Lower lobe of right lung (tissue), 2 donors: Measurements from ENCODE around the gene SLC44A2. TPM values are rescaled to one million over a fixed set of nuclear protein-coding genes. Genes with fewer than 3 reads are reported as not detected.

Experiments
- ATAC-seq, 2 donors: fragments of 200-7000 bp; cut with Tn5 transposase; one replicate each; pipeline ENCODE4 v1.9.1; 2020 to 2022; ENCODE audit warnings: mild to moderate bottlenecking in 2 of 2, moderate library complexity in 2 of 2
- DNase-seq: peaks from one replicate; pipeline ENCODE4 v3.0.0-alpha.2; 2020
- H3K27ac ChIP-seq: fragments of 200-600 bp; one replicate; pipeline ENCODE4 v1.8.0; 2022
- H3K27me3 ChIP-seq: fragments of 200-600 bp; one replicate; pipeline ENCODE4 v1.8.0; 2022; ENCODE audit warnings: low read depth
- H3K36me3 ChIP-seq: fragments of 200-600 bp; one replicate; pipeline ENCODE4 v1.8.0; 2022; ENCODE audit warnings: mild to moderate bottlenecking
- H3K4me1 ChIP-seq: fragments of 200-600 bp; one replicate; pipeline ENCODE4 v1.8.0; 2022
- H3K4me3 ChIP-seq: fragments of 200-600 bp; one replicate; pipeline ENCODE4 v1.8.0; 2022; ENCODE audit warnings: mild to moderate bottlenecking
- H3K9me3 ChIP-seq: fragments of 200-600 bp; one replicate; pipeline ENCODE4 v1.8.0; 2022
- CTCF ChIP-seq: fragments of 200-600 bp; IDR thresholded peaks from one replicate; pipeline ENCODE4 v1.8.0; 2022; ENCODE audit warnings: antibody characterized with exemption, mild to moderate bottlenecking
- intact Hi-C: fragments of 100-400 bp; cut with DNase I; formaldehyde crosslinking; loops from one replicate; pipeline ENCODE4 v1.11.0; 2022
- total RNA-seq: library from RNA; stranded (reverse); fragmentation: NEBNext Ultra II Directional; extraction: Animal tissue kit (Norgen Biotek cat#: 25700); gene quantifications from one replicate; pipeline ENCODE4 v1.2.1, GENCODE V29; 2021
- donor health status: DM: no; HTN: yes; CAD: no; lungs with severe emphysema.

SLC44A2 gene
- total RNA-seq, 1 donor from 2014 or later, result 256 TPM

GRCh38 chr19:10604460-10604980, 20.8 kb upstream of the SLC44A2 start:
- H3K4me3 ChIP-seq, result peak overlapping the region; percentile 99
- DNase-seq (peak; percentile 65), ATAC-seq (peak; percentile 9 to 15)
- H3K9me3 ChIP-seq, result no peaks in the 10 kb centered on the region
- intact Hi-C loops, result no loop called here
- H3K27me3 ChIP-seq, result no peaks in the 10 kb centered on the region
- H3K4me1 ChIP-seq, result peaks cover 44% of the 10 kb centered on the region
- no peak for TF ChIP-seq CTCF
- no peaks in the 10 kb centered on the region for H3K36me3 ChIP-seq
- H3K27ac ChIP-seq, result peak overlapping the region; percentile 96

GRCh38 chr19:10611907-10612306, 13.4 kb upstream of the SLC44A2 start:
- DNase-seq, result no peak
- no peaks in the 10 kb centered on the region for H3K9me3 ChIP-seq
- H3K27me3 ChIP-seq, result no peaks in the 10 kb centered on the region
- H3K4me3 ChIP-seq, result no peak overlapping the region
- no peak for TF ChIP-seq CTCF
- no peaks in the 10 kb centered on the region for H3K36me3 ChIP-seq
- H3K27ac ChIP-seq, result peak overlapping the region; percentile 78
- intact Hi-C loops, result no loop called here
- no peak for ATAC-seq
- H3K4me1 ChIP-seq, result peaks cover 57% of the 10 kb centered on the region

- Histone ChIP-seq H3K27ac (peak overlapping the region; percentile 78), H3K36me3 (no peaks in the 10 kb centered on the region), H3K4me1 (peaks cover 64% of the 10 kb centered on the region), H3K27me3 (no peaks in the 10 kb centered on the region), H3K4me3 (peak overlapping the region; percentile 2), H3K9me3 (no peaks in the 10 kb centered on the region)
- no peak for TF ChIP-seq CTCF
- DNase-seq (peak; percentile 87), ATAC-seq (peak; percentile 95 to 97)
- intact Hi-C loops, result no loop called here
These were observed 12.7 kb upstream of the SLC44A2 start for GRCh38 chr19:10612499-10613119.

GRCh38 chr19:10615429-10616023, 9.8 kb upstream of the SLC44A2 start:
- intact Hi-C loops, result no loop called here
- DNase-seq, result no peak
- H3K27ac ChIP-seq, result peak overlapping the region; percentile 21
- H3K27me3 ChIP-seq, result no peaks in the 10 kb centered on the region
- peaks cover 67% of the 10 kb centered on the region for H3K4me1 ChIP-seq
- no peak for TF ChIP-seq CTCF
- no peak overlapping the region for H3K4me3 ChIP-seq
- no peaks in the 10 kb centered on the region for H3K36me3 ChIP-seq
- no peak for ATAC-seq
- H3K9me3 ChIP-seq, result no peaks in the 10 kb centered on the region

GRCh38 chr19:10617409-10618121, 7.8 kb upstream of the SLC44A2 start:
- intact Hi-C loops, result no loop called here
- Histone ChIP-seq H3K4me1 (peaks cover 52% of the 10 kb centered on the region), H3K4me3 (peak overlapping the region; percentile 17), H3K9me3 (no peaks in the 10 kb centered on the region), H3K27ac (peak overlapping the region; percentile 67), H3K27me3 (no peaks in the 10 kb centered on the region), H3K36me3 (peaks cover 8% of the 10 kb centered on the region)
- DNase-seq (no peak), ATAC-seq (peak; percentile 67 to 78)
- no peak for TF ChIP-seq CTCF
